Stimulated activated CD4-positive, alpha-beta T cell treated with anti-CD3 and anti-CD28 coated beads, TNF-alpha, amount 100 ng/mL, for 48 hours (primary cell): ENCODE results near the gene XXYLT1.

Source experiments
- DNase-seq, 3 donors: peaks; one replicate each; pipeline ENCODE4 v3.0.0-alpha.2; 2020; ENCODE audit warnings: low read depth in 3 of 3

Gene XXYLT1

GRCh38 chr3:195077611-195078540 lies 193.1 kb downstream of the XXYLT1 start:
- DNase-seq, result no peak

GRCh38 chr3:195076981-195077610 lies 193.9 kb downstream of the XXYLT1 start:
- no peak for DNase-seq

GRCh38 chr3:195075941-195076875 lies 194.8 kb downstream of the XXYLT1 start:
- DNase-seq, result no peak

- DNase-seq, result no peak
Observed at GRCh38 chr3:195075199-195075940, 195.6 kb downstream of the XXYLT1 start.

GRCh38 chr3:195073866-195074860 lies 196.8 kb downstream of the XXYLT1 start:
- no peak for DNase-seq

- no peak for DNase-seq
Observed at GRCh38 chr3:195072916-195073564, 197.9 kb downstream of the XXYLT1 start.

GRCh38 chr3:195071916-195072820 lies 198.8 kb downstream of the XXYLT1 start:
- no peak for DNase-seq

- DNase-seq, result no peak
Observed at GRCh38 chr3:195071011-195071728, 199.8 kb downstream of the XXYLT1 start.

GRCh38 chr3:195070336-195070735 lies 200.6 kb downstream of the XXYLT1 start:
- DNase-seq, result no peak

GRCh38 chr3:195069501-195070251 lies 201.3 kb downstream of the XXYLT1 start:
- DNase-seq, result no peak

- DNase-seq, result no peak
Observed at GRCh38 chr3:195068084-195069080, 202.6 kb downstream of the XXYLT1 start.

GRCh38 chr3:195066441-195066841 lies 204.5 kb downstream of the XXYLT1 start:
- DNase-seq, result no peak

- no peak for DNase-seq
Observed at GRCh38 chr3:195065864-195066185, 205.1 kb downstream of the XXYLT1 start.

GRCh38 chr3:195065142-195065863 lies 205.7 kb downstream of the XXYLT1 start:
- no peak for DNase-seq

GRCh38 chr3:195064300-195064931 lies 206.5 kb downstream of the XXYLT1 start:
- no peak for DNase-seq
